ENCODE results near the gene GRM2.

GRM2 gene

DNA sequence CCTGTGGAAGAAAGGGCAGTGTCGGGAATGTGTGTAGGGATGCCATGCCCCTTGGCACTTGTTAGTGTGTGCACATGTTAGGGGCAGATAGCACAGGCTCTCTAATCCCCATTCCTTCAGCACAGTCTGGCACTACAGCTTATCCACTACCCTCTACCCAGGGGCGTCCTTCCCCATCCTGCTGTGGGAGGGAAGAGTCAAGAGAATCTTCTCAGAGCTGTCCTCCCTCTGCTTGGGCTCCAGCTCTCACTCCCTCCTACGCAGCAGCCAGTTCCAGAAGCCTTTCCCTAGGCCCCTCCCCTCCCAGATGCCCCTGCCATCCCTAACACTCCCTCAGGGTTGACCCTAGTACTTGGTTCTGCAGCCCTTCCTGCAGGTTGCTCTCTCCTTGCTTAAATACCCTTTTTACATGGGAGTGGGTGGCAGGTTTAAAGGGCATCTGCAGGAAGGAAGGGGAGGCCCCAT lies 815 bp upstream of the GRM2 start:
- no peak for DNase-seq

DNA sequence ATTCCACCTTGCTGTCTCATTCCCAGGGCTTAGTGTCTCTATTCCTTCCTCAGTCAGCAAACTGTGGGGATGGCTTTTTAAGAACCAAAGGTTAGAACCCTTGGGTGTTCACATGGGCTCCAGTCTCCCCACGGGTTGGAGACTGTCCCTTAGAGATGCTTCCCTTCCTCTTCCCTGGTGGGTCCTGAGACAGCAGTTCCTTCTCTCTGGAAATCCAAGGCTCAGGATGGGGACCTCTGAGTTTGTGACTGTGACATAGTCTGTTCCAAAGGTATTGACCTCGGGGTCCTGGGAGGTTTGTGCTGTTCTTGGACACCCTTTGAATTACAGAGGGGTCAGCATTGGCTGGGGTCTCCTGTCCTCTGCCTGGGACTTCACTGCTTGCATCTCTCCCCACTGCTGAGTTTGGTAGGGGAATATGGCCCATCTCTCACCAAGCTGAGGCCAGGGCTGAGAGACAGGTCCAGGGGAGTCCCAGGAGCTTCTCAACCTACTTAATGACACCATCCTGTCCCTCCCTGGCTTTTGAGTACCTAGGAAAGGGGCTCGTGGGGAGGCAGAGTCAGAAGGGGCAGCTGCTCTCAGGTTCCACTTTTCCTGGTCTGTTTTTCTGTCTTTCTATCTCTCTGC lies 1.5 kb downstream of the GRM2 start:
- DNase-seq, result no peak

DNA sequence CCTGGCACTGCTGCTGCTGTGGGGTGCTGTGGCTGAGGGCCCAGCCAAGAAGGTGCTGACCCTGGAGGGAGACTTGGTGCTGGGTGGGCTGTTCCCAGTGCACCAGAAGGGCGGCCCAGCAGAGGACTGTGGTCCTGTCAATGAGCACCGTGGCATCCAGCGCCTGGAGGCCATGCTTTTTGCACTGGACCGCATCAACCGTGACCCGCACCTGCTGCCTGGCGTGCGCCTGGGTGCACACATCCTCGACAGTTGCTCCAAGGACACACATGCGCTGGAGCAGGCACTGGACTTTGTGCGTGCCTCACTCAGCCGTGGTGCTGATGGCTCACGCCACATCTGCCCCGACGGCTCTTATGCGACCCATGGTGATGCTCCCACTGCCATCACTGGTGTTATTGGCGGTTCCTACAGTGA lies 2.1 kb downstream of the GRM2 start:
- no peak for DNase-seq

DNA sequence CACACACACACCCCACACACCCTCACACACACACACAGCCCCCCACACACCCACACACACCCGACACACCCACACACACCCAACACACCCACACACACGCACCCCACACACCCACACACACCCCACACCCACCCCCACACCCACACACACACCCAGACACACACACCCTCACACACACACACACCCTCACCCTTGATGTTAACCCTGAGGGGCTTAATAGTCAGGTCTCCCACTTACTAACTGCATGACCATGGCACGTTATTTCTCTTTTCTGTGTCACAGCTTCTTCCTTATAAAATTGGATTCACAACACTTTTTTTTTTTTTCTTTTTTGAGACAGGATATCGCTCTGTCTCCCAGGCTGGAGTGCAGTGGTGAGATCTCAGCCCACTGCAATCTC lies 2.8 kb downstream of the GRM2 start:
- no peak for DNase-seq

DNA sequence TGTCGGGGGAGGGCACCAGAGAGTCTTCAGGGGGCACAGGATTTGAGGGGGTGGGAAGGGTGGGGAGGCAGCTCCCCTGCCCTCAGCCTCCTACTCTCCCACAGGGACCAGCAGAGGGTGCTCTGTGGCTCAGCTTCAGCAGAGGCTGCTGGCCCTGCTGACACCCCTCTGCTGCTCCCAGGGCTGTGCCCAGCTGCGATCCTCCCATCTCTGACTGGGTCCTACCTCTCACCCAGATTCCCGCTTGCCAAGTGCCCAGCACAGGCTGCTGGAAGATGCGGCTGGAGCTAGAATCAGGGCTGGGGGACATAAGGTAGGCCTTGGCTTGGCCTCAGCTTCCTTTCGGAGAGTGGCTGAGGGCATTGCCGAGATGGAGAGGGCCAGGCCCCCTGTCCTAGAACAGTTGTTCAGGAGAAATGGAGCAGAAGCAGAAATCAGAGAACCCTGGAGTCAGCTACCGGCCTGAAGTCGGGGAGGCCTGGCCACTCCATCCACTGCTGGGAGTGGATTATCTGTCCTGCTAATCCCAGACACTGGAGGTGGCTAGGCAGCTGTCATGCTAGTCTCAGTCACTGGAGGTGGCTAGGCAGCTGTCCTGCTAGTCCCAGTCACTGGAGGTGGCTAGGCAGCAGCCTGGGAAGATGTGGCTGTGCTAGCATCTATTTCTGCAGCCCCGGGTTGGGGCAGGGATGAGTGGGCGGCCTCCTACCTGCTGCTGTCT lies 3.9 kb downstream of the GRM2 start:
- DNase-seq, result no peak

DNA sequence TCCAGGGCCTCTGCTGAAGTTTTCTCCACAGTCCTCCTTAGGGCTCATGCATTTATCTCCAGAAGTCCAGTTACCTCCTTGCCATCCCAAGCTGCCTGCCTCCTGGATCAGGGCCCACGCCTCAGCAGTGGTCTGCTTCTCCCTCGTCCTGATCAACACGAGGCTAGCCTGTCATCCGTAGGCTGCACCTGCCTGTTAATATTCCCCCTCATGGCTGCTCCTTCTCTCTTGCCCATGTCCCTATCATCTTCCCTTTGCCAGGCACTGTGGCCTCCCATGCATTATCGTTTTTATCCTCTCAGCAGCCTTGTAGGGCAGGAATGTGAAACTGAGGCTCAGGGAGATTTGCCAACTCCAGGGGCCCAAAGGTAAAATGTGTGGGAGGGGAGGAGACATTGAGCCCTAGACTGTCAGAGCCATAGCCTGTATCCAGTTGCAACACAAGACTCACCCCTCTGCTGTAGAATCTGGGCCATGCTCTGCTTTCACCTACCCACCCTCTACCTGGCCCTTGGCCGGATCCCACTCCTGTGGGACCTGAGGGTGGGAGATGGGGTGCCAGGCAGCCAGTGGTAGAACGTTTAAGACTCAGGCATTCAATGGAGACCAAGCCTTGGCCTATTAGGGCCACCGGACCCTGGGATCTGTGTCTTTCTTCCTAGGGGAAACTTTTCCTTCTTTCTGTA lies 4.6 kb downstream of the GRM2 start:
- no peak for DNase-seq

DNA sequence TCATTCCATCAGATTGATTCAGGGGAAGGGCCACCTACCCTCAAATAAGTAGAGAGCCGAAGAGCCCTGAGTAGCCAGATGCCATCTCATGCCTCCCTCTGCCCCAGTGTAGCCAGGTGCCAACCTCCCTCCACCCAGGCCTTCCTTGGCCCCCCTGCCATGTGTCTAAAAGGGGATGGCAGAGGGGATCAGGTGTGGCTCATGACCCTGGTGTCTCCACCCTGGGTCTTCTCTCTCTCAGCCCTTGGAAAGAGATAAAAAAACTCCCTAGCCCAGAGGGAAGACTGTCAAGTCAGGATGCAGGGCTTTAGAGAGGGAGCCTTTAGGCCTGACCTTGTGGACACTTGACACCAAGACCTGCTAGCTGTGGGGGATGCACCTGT lies 5.2 kb downstream of the GRM2 start:
- DNase-seq, result no peak

DNA sequence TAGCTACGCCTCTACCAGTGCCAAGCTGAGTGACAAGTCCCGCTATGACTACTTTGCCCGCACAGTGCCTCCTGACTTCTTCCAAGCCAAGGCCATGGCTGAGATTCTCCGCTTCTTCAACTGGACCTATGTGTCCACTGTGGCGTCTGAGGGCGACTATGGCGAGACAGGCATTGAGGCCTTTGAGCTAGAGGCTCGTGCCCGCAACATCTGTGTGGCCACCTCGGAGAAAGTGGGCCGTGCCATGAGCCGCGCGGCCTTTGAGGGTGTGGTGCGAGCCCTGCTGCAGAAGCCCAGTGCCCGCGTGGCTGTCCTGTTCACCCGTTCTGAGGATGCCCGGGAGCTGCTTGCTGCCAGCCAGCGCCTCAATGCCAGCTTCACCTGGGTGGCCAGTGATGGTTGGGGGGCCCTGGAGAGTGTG lies 5.7 kb downstream of the GRM2 start:
- DNase-seq, result no peak

DNA sequence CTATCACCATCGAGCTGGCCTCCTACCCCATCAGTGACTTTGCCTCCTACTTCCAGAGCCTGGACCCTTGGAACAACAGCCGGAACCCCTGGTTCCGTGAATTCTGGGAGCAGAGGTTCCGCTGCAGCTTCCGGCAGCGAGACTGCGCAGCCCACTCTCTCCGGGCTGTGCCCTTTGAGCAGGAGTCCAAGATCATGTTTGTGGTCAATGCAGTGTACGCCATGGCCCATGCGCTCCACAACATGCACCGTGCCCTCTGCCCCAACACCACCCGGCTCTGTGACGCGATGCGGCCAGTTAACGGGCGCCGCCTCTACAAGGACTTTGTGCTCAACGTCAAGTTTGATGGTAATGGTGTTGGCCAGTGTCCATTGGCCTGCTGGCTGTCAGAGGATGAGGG lies 6.1 kb downstream of the GRM2 start:
- no peak for DNase-seq

DNA sequence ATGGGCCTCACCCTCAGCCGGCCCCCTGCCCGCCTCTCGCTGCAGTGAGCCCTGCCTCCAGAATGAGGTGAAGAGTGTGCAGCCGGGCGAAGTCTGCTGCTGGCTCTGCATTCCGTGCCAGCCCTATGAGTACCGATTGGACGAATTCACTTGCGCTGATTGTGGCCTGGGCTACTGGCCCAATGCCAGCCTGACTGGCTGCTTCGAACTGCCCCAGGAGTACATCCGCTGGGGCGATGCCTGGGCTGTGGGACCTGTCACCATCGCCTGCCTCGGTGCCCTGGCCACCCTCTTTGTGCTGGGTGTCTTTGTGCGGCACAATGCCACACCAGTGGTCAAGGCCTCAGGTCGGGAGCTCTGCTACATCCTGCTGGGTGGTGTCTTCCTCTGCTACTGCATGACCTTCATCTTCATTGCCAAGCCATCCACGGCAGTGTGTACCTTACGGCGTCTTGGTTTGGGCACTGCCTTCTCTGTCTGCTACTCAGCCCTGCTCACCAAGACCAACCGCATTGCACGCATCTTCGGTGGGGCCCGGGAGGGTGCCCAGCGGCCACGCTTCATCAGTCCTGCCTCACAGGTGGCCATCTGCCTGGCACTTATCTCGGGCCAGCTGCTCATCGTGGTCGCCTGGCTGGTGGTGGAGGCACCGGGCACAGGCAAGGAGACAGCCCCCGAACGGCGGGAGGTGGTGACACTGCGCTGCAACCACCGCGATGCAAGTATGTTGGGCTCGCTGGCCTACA lies 8.5 kb downstream of the GRM2 start:
- no peak for DNase-seq

DNA sequence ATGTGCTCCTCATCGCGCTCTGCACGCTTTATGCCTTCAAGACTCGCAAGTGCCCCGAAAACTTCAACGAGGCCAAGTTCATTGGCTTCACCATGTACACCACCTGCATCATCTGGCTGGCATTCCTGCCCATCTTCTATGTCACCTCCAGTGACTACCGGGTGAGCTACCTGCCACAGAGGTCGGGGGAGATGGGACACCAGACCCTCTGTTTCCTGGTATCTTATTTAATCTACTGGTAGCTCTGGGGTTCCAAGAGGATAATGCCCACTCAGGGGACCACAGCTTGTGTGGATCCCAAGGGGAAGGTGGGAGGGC lies 9.1 kb downstream of the GRM2 start:
- DNase-seq, result no peak

DNA sequence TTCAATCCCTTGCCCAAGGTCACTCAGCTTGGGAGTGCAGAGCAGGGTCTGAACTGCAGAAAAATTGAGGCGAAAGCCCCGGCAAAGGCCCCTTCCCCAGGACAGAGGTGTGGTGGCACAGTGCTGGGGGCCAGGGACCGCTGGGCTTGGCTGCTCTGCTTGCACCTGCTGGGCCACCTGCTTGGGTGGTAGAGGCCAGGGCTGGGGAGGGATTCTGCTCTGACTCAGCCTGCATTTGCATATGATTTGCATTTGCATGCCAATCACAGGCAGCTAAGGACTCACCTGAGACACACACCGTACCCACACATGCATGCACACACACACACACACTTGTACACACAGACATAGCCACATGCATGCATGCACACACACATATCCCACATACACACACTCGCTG lies 9.9 kb downstream of the GRM2 start:
- DNase-seq, result no peak

DNA sequence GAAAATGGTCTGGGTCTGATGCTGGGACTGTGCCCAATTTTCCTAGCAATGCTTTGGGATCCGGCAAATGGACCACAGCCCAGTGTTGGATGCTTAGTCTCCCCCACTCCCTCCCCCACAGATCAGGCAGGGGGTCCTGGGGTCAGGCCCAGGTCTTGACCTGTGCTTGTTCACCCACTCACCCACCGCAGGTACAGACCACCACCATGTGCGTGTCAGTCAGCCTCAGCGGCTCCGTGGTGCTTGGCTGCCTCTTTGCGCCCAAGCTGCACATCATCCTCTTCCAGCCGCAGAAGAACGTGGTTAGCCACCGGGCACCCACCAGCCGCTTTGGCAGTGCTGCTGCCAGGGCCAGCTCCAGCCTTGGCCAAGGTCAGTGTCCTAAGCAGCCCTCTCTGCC lies 10.6 kb downstream of the GRM2 start:
- no peak for DNase-seq

DNA sequence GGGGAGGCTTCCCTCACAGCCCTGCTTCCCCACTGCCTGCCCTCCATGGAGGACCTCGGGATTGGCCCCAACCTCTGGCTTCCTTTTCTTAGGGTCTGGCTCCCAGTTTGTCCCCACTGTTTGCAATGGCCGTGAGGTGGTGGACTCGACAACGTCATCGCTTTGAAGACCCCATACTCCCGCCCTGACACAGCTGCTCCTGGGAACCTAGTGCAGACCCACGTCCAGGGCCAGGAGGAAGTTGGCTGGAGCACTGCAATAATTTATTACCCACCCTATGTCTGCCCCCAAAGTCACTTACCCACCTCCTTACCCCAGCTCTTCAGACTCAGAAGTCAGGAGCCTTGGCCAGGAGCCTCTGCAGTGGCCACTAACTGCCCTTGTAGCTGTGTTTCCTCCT lies 11.1 kb downstream of the GRM2 start:
- DNase-seq, result no peak

DNA sequence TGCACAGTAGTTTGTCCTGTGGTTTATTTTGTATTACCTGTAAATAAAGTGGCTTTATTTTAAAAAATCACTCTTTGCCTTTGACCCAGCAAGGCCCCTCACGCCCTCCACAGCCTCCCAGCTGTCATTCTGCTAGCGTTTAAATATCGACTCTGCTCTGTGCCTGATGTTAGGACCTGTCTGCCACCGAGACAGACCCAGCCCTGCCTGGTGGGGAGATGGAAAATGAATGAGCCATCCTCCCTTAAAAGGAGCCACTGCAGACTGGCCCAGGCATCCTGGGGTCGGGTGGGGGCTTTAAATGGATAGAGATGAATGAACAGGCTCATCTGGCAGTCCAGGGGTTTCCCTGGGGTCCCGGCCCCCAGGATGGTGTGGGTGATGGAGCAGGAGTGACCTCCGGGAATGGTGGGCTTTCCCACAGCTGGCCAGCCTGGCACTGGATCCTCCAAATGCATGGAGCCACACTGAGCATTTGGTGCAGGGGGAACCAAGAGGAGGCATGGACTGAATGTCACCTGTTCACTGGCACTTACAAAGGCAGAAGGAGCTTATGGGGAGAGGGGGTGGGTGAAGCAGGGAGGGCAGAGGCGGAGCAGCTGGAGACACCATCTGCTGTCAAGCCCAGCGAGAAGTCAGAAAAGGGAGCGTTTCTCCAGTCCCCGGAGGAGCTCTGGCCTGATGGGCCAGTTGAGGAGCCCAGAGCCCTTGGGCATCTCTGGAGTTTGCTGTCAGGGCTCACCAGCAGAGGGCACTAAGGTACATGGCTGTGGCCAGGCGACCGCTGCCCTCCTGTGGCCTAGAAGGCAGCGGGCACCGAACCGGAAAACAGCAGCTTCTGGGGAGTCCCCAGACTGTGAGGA lies 11.9 kb downstream of the GRM2 start:
- DNase-seq, result no peak

DNA sequence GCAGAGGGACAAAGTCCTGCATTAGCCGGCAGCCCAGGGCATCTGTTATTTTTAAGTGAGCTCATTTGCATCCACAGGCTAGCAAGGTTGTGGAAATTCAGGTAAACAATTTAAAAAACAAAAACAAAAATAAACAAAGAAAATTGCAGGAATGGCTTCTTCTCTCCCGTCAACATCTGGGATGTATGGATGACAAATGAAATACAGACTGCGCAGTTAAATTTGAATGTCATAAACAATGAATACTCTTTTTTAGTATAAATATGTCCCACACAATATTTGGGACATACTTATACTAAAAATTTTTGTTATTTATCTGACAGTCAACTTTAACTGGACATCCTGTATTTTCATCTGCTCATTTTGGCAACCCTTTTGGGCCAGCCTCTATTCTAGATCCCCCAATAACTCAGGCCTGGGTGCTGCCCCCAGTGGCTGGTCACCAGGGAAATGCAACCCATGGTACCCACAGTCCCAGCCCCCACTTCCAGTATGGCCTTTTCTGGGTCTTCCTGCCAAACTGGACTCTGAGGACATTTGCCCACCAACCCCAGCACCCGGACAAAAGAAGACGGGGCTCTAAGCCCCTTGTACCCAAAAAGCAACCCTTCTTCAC lies 12.7 kb downstream of the GRM2 start:
- no peak for DNase-seq

DNA sequence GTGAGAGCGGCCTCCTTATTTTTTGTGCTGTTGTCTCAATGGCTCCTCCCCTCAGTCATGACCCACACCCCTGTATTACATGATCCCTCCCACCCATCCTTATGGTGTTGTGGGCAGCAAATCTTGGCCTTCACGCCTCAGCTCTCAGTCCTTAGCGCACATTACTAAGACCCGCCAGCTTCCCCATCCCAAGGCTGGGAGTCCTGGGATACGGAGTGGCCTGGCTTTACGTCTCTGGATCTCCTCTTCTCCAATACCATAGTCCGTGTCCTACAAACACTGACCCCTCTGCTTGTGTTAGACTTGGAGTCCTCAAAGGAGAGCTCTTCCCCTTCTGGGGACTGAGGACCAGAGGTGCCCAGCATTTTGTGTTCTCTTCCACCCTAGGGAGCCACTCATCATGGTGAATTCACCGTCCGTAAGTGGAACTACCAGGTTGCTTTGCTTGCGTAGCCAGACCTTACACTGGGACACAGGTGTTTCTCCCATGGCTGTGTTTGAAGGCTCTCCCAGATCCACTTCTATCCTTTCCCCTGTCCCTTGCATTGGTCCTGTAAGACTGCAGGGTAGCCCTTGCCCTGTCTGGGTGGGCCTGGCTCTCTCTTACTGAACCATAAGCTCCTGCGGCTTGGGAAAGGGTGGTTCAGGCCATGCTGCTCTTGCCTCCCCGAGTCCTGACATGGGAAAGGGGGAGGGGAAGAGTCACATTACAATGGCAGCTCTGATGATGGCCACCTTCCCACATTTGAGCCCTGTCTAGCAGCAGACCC lies 13.6 kb downstream of the GRM2 start:
- DNase-seq, result no peak

DNA sequence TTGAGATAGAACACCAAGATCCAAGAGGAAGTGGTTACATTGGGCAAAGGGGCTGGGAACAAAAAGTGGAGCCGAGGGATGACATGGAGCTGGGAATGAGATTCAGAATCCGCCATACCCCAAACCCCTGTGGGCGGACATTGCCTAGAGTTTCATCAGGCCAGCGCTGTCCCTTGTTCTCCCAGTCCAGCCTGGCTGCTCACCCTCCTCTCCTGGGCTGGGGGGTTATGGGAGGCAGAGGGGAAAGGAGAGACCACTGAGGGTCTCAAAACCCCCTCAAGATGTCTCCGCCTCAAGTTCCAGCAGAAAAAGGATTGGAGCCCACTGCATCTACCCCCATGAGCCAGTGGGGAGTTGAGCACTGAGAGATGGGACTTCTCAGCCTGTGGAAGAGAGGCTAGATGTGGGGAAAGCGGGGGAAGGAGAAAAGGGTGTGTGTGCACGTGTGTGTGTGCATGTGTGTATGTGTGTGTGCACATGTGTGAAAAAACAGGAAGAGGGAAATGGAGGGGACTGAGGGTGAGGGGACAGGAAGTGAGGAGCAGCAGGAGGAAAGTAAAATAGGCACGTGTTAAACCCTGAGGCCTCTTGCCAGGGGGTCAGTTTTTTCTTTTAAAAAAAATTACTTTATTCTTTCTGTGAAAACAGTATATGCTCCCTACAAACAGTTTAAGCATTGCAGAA lies 14.3 kb downstream of the GRM2 start:
- DNase-seq, result no peak

DNA sequence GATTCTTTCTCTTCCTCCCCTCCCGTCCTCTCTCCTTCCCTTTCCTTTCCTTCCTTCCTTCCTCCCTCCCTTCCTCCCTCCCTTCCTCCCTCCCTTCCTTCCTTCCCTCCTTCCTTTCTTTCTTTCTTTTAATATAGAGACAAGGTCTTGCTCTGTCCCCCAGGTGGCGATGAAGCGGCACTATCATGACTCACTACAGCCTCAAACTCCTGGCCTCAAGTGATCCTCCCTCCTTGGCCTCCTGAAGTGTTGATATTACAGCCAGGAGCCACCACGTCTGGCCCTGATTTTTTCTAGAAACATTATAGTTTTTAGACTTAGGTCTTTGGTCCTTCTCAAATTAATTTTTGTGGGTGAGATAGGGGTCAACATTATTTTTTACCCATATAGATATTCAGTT lies 15.5 kb downstream of the GRM2 start:
- no peak for DNase-seq

DNA sequence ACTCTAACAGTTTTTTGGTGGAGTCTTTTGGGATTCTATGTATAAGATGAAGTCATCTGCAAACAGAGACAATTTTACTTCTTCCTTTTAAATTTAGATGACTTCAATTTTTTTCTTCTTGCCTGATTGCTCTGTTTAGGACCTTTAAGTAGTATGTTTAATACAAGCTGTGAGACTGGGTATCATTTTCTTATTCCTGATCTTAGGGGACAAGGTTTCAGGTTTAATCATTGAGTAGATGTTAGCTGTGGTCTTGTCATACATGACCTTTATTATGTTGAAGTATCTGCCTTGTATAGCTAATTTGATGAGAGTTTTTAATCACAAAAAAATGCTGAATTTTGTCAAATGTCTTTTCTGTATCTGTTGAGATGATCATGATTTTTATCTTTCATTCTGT lies 20.6 kb downstream of the GRM2 start:
- DNase-seq, result no peak
